Parathyroid adenoma (tissue), 2 donors: Measurements from ENCODE around the gene USP24.

Experiments used
- H2AFZ ChIP-seq: fragments of 300-600 bp; sonication (generic); one replicate; pipeline ENCODE4 v1.7.0; 2017; ENCODE audit warnings: antibody characterized with exemption, mild to moderate bottlenecking
- H3K27ac ChIP-seq: fragments of 300-600 bp; sonication (generic); one replicate; pipeline ENCODE4 v1.7.0; 2017
- H3K27me3 ChIP-seq: fragments of 300-600 bp; sonication (generic); one replicate; pipeline ENCODE4 v1.7.0; 2017; ENCODE audit warnings: low read length; ENCODE audit not compliant: control insufficient read depth, insufficient read depth
- H3K36me3 ChIP-seq: fragments of 300-600 bp; sonication (generic); one replicate; pipeline ENCODE4 v1.7.0; 2017; ENCODE audit warnings: low read length; ENCODE audit not compliant: control insufficient read depth, insufficient read depth
- H3K4me1 ChIP-seq: fragments of 300-600 bp; sonication (generic); one replicate; pipeline ENCODE4 v1.7.0; 2017; ENCODE audit warnings: control low read depth
- H3K4me2 ChIP-seq: fragments of 300-600 bp; sonication (generic); one replicate; pipeline ENCODE4 v1.7.0; 2017; ENCODE audit warnings: low read length
- H3K4me3 ChIP-seq: fragments of 300-600 bp; sonication (generic); one replicate; pipeline ENCODE4 v1.7.0; 2017; ENCODE audit warnings: low read depth, low read length
- H3K79me2 ChIP-seq: fragments of 300-600 bp; sonication (generic); one replicate; pipeline ENCODE4 v1.7.0; 2017; ENCODE audit warnings: control low read depth
- H3K9ac ChIP-seq: fragments of 300-600 bp; sonication (generic); one replicate; pipeline ENCODE4 v1.7.0; 2017; ENCODE audit warnings: mild to moderate bottlenecking
- H3K9me3 ChIP-seq: fragments of 300-600 bp; sonication (generic); one replicate; pipeline ENCODE4 v1.7.0; 2017; ENCODE audit warnings: low read length; ENCODE audit not compliant: control insufficient read depth
- CTCF ChIP-seq: fragments of 300-600 bp; sonication (generic); IDR thresholded peaks from one replicate; pipeline ENCODE4 v1.7.0; 2017; ENCODE audit warnings: antibody characterized with exemption, mild to moderate bottlenecking
- donor health status: primary hyperparathyroidism.

USP24 gene

GRCh38 chr1:55062801-55063576 is 152.2 kb downstream of the USP24 start:
- H3K36me3 ChIP-seq = no peaks in the 10 kb centered on the region
- no peak overlapping the region for H3K4me3 ChIP-seq
- H3K9ac ChIP-seq = no peak overlapping the region
- TF ChIP-seq CTCF = no peak
- H3K4me1 ChIP-seq = peaks cover 9% of the 10 kb centered on the region
- H2AFZ ChIP-seq = no peak overlapping the region
- no peak overlapping the region for H3K4me2 ChIP-seq
- H3K27me3 ChIP-seq = no peaks in the 10 kb centered on the region
- H3K9me3 ChIP-seq = no peaks in the 10 kb centered on the region
- no peak overlapping the region for H3K27ac ChIP-seq
- no peaks in the 10 kb centered on the region for H3K79me2 ChIP-seq

- Histone ChIP-seq H3K27me3 (no peaks in the 10 kb centered on the region), H3K36me3 (no peaks in the 10 kb centered on the region), H3K9me3 (no peaks in the 10 kb centered on the region), H3K79me2 (no peaks in the 10 kb centered on the region), H3K4me2 (no peak overlapping the region), H3K9ac (no peak overlapping the region), H3K4me1 (peaks cover 5% of the 10 kb centered on the region), H2AFZ (no peak overlapping the region), H3K4me3 (no peak overlapping the region), H3K27ac (no peak overlapping the region)
- TF ChIP-seq CTCF = no peak
These were observed 153.3 kb downstream of the USP24 start for GRCh38 chr1:55061706-55062321.

- no peak overlapping the region for H3K9ac ChIP-seq
- H3K9me3 ChIP-seq = no peaks in the 10 kb centered on the region
- H3K4me3 ChIP-seq = no peak overlapping the region
- no peaks in the 10 kb centered on the region for H3K27me3 ChIP-seq
- H3K4me1 ChIP-seq = peaks cover 5% of the 10 kb centered on the region
- no peak overlapping the region for H3K27ac ChIP-seq
- no peak overlapping the region for H2AFZ ChIP-seq
- TF ChIP-seq CTCF = no peak
- no peak overlapping the region for H3K4me2 ChIP-seq
- no peaks in the 10 kb centered on the region for H3K79me2 ChIP-seq
- H3K36me3 ChIP-seq = no peaks in the 10 kb centered on the region
These were observed 154.0 kb downstream of the USP24 start for GRCh38 chr1:55061000-55061705.

- H3K4me1 ChIP-seq = peaks cover 5% of the 10 kb centered on the region
- no peaks in the 10 kb centered on the region for H3K79me2 ChIP-seq
- H2AFZ ChIP-seq = no peak overlapping the region
- H3K4me2 ChIP-seq = no peak overlapping the region
- no peak overlapping the region for H3K4me3 ChIP-seq
- no peak overlapping the region for H3K9ac ChIP-seq
- no peak for TF ChIP-seq CTCF
- no peaks in the 10 kb centered on the region for H3K9me3 ChIP-seq
- no peak overlapping the region for H3K27ac ChIP-seq
- no peaks in the 10 kb centered on the region for H3K36me3 ChIP-seq
- no peaks in the 10 kb centered on the region for H3K27me3 ChIP-seq
These were observed 154.8 kb downstream of the USP24 start for GRCh38 chr1:55060133-55060999.
